ENCODE results near the gene CELF2.

CELF2 gene

DNA sequence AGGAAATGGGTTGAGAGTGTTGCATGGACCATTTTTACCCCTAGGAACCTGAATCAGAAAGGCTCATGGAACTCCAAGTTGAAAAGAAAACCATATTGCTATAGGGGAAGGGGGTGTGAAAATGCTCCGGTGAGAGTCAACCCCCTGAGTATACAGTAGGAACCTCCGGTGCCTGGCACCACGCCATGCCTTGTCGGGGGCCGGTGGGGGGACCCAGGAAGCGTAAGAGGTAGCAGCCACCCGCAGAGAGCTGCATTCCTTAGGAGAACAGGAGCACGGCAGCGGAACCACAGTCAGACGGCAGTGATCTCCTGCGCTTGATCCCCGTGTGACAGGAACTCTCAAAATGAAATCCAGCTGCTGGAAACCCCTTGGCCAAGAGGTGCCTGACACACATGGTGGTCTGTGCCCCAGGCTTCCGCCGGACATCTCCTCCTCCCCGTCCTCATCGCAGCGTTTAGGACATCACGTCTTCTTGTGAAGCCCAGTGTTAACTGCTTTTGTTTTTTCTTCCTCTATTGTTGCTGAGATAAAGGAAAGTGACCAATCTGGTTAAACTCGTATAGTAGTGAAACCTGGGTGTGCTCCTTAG, 186.8 kb downstream of the CELF2 start:
- DNase-seq: peak; percentile 2

DNA sequence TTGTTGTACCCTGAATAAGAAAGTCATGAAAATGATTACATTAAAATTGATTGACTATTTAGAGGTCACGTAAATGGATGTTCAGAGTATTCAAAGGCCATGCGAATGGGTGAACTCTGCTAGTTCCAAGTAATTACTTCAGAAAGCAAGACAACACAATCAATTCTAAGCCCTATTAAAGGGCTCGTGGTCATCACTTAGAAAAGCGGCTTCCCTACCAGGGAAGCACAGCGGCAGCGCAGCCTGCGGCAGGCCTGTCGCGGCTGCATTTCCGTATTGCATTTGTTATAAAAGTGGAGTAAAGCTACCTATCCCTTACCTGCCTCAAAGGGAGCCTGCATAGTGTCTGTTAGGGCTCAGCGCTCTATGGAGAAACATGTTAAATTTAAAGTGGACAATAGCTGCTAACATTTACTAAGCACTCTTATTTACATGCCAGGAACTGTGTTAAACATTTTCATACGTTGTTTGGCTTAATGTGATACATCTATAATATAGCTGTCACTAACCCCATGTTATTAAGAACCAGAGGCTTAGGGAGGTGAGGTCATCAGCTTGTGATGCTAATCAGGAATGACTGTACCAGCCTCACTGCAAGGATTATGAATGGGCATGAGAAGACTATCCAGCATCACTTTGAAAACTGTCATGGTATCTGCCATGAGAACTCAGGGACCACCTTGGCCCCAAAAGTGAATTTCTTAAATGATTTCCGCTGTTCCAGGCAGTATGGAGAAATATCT, 187.5 kb downstream of the CELF2 start:
- peak; percentile 17 for DNase-seq

DNA sequence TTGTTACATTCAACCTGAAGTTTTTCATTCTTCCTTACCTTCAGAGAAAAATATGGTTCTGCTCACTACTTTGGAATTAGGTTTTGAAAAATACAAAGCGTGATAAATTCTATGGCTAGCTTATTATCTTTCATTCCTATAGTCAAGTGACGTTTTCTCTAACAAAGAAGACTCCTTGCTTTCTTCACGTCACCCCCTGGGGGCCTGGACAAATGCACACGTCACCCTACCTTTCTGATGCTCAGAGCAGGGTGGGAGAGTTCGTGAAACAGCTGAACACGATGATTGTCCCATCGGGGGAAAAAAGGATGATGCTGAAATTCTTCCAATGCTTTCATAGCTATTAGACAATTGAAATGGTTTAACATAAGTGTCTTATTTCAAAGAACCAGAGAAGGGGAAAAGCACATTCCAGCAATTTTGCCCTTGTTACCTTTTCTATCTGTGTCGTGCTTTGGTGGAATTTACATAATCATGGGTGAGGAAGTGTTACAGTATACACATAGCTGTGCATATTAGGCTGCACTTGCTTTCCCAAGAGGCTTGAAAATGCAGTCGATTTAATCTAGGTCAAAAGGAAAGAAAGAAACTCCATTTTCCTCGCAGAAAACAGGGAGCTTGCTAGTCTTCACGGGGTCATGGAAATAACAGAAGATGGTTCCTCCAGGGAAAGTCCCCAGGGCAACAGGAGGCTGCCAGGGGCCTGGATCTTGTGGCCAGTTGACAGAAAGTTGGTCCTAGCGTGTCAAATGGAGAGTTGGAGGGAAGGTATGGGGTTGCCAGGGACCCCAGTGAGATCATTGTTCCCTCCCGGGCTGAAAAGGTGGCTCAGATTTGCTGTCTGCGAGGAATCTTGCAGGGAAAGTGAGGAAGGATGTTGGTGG, 189.2 kb downstream of the CELF2 start:
- DNase-seq: no peak

DNA sequence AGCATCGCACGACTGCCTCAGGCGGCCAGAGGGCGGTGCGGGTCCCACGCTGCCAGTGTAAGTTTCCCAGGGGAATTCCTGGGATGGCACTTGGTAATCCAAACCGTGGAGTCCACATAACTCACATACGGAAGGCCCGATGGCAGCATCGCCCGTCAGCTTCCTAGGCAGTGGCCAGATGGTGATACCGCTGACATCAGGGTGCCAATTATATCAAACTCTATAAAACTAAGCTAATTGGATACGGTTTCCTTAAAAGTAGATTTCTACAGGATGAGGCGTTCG, 189.8 kb downstream of the CELF2 start:
- no peak for DNase-seq

DNA sequence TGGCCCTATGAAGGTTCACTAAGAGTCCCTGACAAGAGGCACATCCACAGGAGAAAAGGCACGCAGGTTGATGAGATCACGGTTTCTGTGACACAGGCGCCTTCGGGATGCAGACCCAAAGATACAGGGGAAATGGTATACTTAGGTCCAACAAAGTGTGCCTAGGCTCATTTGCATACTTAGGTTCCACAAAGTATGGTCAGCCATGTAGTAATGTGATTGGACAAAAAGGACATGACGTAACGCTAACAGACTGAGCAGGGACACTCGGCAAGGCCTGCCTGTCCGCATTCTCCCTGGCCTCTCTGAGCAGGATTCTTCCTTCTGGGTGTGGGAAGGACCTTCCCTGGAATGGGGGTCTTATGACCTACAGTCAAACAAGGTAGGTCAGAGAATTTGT, 190.6 kb downstream of the CELF2 start:
- DNase-seq: no peak

DNA sequence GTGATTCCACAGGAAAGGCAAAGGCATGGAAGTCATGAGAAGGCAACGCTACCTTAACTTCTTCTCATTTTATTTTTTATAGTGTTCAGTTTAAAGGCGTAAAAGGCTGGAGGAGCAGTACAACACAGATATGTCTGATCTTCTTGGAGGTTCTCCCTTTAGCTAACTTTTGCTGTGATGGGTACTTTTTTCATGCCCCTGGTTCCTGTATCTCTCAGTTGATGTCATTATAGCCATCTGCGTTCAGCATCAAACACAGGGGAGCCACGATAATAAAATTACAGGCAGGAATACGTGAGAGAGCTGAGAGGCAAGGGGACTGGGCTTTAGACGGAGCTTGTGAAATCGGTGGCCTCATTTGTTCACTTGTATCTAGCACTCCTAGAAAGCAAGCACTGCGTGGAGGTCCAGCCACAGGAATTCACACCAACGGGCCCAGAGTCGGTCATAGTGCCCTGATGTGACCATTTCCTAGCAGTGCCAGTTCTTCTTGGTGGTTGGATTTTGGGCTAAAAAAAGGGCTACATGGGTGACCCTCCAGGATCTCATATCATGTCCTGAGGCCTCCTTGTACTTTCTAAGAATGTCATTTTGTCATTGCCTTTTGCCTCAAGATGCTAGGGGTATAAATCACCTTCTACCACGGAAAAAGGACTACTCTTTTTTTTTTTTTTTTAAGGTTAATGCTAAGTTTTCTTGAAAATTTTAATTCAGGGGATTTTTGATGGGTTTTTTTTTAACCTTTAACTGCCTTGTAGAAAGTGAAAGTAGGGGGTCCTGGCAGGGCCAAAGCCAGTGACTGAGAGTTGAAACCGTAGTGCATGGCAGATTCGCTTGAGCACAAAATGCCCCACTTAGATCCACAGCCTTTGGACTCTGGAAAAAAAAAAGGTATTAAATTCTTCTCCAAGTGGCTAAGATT, 191.5 kb downstream of the CELF2 start:
- no peak for DNase-seq

GRCh38 chr10:11209830-11210181, 192.1 kb downstream of the CELF2 start:
- no peak for DNase-seq

DNA sequence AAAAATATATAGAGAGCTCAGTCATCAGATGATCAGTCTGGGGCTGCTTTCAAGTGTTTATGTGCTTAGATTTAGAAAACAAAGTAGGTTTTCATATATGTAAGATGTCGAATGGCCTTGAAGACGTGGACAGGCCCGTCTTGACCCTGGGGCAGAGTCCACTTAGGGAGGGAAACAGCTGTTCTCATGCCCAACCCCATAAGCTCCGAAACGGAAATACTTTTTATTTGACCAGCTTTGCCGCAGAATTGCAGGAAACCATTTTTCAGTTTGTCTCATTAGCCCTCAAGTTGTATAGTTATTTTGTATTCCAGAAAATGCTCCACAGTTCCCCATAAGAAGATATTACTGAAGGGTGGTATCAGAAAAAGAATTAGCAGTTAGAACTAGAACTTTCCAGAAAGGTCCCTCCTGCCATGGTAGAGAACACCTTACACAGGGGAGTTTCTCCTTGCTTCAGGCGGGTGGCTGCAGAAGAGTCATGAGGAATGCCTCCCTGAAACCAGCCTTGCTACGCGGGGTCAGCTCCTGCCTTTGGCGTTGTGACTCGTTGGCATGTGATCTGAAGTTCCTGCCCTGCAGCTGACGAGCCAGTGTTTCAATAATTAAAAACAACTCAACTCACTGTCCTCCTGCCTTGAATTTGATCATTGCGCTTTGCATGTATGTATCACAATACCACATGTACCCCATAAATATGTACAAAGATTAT, 192.7 kb downstream of the CELF2 start:
- DNase-seq: no peak

- DNase-seq: no peak
Measured at GRCh38 chr10:11212288-11213085, 194.8 kb downstream of the CELF2 start.

GRCh38 chr10:11213137-11213536, 195.5 kb downstream of the CELF2 start:
- no peak for DNase-seq

DNA sequence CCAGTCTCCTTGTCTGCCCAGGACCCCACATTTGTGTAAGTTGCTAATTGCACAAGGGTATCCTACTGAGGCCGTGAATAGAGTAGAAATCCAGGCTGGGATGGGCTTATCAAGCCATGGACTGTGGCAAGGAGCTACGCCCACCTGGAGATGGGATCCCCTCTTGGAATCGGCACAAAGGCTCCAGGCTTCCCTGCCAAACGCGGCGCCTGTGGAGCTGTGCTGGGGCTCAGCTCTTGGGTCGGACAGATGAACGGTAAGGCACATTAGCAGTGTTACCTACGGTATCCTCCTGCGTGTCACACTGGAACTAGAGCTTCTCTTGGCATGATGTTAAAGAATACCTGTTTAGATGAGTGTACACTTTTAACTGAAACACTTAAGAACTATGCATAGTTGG, 196.7 kb downstream of the CELF2 start:
- DNase-seq: no peak

DNA sequence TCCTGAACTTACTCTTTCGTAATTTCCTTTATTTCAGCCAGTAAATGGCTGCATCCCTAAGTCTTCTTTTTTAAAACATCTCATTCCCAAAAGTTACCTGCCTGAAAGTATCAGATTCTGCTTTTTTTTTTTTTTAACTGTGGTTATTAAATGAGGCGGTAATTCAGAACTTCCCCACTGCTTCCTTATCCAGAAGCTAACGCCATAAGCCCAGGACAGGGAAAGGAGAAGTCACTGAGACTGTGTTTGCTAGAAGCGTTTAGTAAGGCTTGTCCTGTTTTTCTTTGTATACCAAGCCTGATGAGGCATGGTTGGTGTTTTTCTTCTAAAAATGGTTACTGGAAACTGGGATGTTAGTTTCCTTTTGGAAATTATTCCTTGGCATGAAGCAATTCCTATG, 197.8 kb downstream of the CELF2 start:
- DNase-seq: no peak

GRCh38 chr10:11217521-11217920, 199.8 kb downstream of the CELF2 start:
- no peak for DNase-seq

GRCh38 chr10:11218395-11218794, 200.7 kb downstream of the CELF2 start:
- no peak for DNase-seq

DNA sequence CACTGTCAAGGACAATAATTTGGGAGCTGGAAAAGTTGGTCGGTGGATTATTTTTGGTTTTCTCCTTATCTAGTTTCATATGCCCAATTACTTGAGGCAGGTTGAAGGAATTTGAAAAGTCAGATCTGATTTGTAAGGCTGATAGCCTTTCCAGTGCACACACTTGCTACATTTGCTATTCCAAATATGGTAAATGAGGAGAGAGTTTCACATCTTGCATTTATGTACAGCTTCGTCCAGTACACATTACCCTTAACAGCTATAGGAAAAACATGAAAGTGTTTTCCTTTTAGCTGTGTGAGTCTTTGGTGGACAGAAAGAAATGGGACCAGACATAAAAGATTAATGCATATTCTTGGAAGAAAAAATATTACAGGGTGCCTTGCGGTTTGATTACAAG, 201.8 kb downstream of the CELF2 start:
- no peak for DNase-seq

DNA sequence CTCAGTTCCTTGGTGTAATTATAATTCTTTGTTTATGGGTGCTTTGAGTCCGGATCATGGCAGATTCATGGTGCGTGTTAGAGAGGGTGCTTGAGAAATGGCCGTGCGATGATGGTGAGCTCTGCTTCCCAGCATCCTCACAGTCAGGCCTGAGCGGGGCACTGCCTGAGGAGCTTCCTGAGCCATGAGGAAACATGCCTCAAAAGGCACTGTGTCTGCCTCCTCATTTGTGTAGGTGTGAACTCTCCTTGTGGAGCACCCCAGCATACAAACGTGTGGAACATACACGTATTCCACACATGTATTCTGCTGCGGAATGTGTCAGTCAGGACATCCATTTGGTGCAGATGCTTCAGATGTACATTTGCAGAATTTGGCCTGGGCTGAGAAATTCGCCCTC, 205.4 kb downstream of the CELF2 start:
- no peak for DNase-seq

- no peak for DNase-seq
Measured at GRCh38 chr10:11223507-11224140, 206.0 kb downstream of the CELF2 start.

DNA sequence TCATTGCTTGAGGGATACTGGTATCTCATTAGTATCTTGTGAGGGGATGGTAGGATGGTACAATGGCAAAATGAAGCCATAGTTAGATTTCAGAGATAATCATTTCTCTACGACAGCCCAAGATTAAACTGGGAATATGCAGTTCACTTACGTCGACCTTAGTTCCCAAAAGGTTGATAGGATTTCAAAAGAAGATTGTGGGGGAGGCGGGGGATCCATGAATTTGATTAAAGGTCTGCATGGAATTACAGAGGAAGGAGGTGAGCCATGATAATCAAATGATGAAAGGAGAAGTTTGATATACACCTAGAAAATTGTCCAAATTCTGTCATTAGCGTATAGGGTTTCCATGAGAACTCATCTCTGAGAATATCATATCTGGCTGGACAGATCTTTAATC, 206.6 kb downstream of the CELF2 start:
- no peak for DNase-seq

DNA sequence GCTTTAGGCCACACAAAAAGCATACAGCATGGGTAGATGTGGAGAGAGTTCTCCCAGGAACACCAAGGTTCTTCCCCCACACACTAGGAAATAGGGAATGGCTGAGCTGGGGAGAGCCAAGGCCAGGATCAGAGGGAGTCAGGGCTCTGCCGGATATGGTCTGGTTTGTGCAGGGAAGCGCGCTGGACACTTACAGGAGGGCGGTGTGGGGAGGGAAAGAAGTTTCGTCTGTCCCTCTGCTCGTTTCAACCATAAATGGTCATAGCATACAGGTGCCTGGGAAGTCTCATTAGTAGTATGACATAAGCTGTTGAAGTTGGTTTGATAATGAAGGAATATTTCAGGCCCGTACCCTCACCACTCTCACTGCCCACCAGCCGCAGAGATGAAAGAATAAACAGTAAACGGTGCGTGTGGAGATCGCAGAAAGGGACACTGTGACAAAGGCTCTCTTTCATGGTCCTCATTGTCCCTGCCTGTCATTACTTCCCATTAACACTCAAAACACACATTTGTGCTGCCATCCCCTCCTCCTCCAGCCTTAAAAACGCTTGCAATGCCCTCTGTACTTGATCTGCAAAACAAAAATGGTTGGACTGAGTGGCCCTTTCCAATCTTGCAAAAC, 207.2 kb downstream of the CELF2 start:
- DNase-seq: no peak

GRCh38 chr10:11225935-11226334, 208.3 kb downstream of the CELF2 start:
- DNase-seq: no peak

All from fibroblast of skin of scalp (primary cell).